GM12878 (cell line): ENCODE data around the gene SLC66A3. TPM values are rescaled to one million over a fixed set of nuclear protein-coding genes. Genes with fewer than 3 reads are reported as not detected.

Source experiments
- ATAC-seq: fragments of 200-7000 bp; cut with Tn5 transposase; 3 replicates; pipeline ENCODE4 v1.9.1; 2020; ENCODE audit warnings: mild to moderate bottlenecking, moderate library complexity
- BruUV-seq: library from RNA; stranded (reverse); fragments of 400-500 nt; replicated peaks from 2 replicates; lab custom pipeline; 2021; lab: Mats Ljungman, UMichigan
- CTCF ChIA-PET: fragments of 300-600 bp; sonication (Branson Sonifier 250); formaldehyde crosslinking; extraction: SDS; loops from one replicate; lab custom pipeline; 2021; ENCODE audit warnings: inconsistent platforms; lab: Yijun Ruan, JAX
- POLR2A ChIA-PET: fragments of 350-600 bp; formaldehyde crosslinking; extraction: SDS; loops from one replicate; lab custom pipeline; 2021; ENCODE audit warnings: inconsistent platforms; lab: Charles Lee
- RAD21 ChIA-PET: fragments of 300-600 bp; sonication (Branson Sonifier 250); formaldehyde crosslinking; loops from one replicate; lab custom pipeline; 2023; ENCODE audit warnings: antibody characterized with exemption; ENCODE audit not compliant: unreplicated experiment; lab: Charles Lee
- SMC1A ChIA-PET: fragments of 300-600 bp; sonication (Branson Sonifier 250); formaldehyde crosslinking; loops from one replicate; lab custom pipeline; 2023; ENCODE audit not compliant: unreplicated experiment, uncharacterized antibody; lab: Charles Lee
- DNase-seq: peaks from one replicate; pipeline ENCODE4 v3.0.0-alpha.2; 2011; ENCODE audit warnings: low read depth, low spot score
- FAIRE-seq: peaks from 3 replicates; lab custom pipeline; 2011; peaks lifted over from hg19 to GRCh38; lab: Jason Lieb, UNC
- H2AFZ ChIP-seq: 2 replicates; pipeline ENCODE4 v1.6.0; 2011; ENCODE audit warnings: low read depth, low read length, control low read depth; ENCODE audit not compliant: control insufficient read depth
- H3K27ac ChIP-seq: 2 replicates; pipeline ENCODE4 v1.5.1; 2011; ENCODE audit warnings: control low read depth; ENCODE audit not compliant: control insufficient read depth, insufficient read depth
- H3K27me3 ChIP-seq, 2 experiments: replicated peaks in 1 of 2; 2 replicates each; pipeline versions ENCODE4 v1.6.0 to v1.6.1; 2011; ENCODE audit warnings: low read length in 1 of 2; ENCODE audit not compliant: control insufficient read depth in 2 of 2, insufficient read depth in 2 of 2
- H3K36me3 ChIP-seq, 2 experiments: 2 replicates each; pipeline ENCODE4 v1.5.1; 2011; ENCODE audit warnings: low read length in 1 of 2; ENCODE audit not compliant: control insufficient read depth in 2 of 2, insufficient read depth in 2 of 2
- H3K4me1 ChIP-seq: 2 replicates; pipeline ENCODE4 v1.6.1; 2011; ENCODE audit warnings: mild to moderate bottlenecking, low read length, moderate library complexity, mixed read lengths; ENCODE audit not compliant: control insufficient read depth, insufficient read depth
- H3K4me2 ChIP-seq: 2 replicates; pipeline ENCODE4 v1.6.0; 2011; ENCODE audit warnings: control low read depth; ENCODE audit not compliant: control insufficient read depth, insufficient read depth
- H3K4me3 ChIP-seq: fragments of 200-600 bp; sonication (generic); 2 replicates; pipeline ENCODE4 v1.5.1; 2016
- H3K79me2 ChIP-seq: 2 replicates; pipeline ENCODE4 v1.6.0; 2011; ENCODE audit warnings: low read length; ENCODE audit not compliant: control insufficient read depth, insufficient read depth
- H3K9ac ChIP-seq: 2 replicates; pipeline ENCODE4 v1.8.0; 2011; ENCODE audit warnings: low read length, control low read depth, mixed read lengths; ENCODE audit not compliant: control insufficient read depth, insufficient read depth
- H3K9me3 ChIP-seq: replicated peaks from 3 replicates; pipeline ENCODE4 v1.5.1; 2011; ENCODE audit warnings: mild to moderate bottlenecking, low read length; ENCODE audit not compliant: control insufficient read depth, insufficient read depth
- H4K20me1 ChIP-seq: 2 replicates; pipeline ENCODE4 v1.6.0; 2011; ENCODE audit not compliant: control insufficient read depth, insufficient read depth
- CBFB ChIP-seq: IDR thresholded peaks from 2 replicates; pipeline ENCODE4 v1.6.1; 2016; ENCODE audit warnings: antibody characterized with exemption, low read depth
- CHD1 ChIP-seq: IDR thresholded peaks from 2 replicates; pipeline ENCODE4 v1.6.1; 2012; ENCODE audit warnings: low read depth, low read length, improper control_type of control experiment
- DPF2 ChIP-seq: fragments of 450-650 bp; IDR thresholded peaks from 2 replicates; pipeline ENCODE4 v1.6.1; 2017; ENCODE audit warnings: mild to moderate bottlenecking
- GABPA ChIP-seq: IDR thresholded peaks from 2 replicates; pipeline ENCODE4 v1.6.1; 2014; ENCODE audit warnings: antibody characterized with exemption, low read depth, mild to moderate bottlenecking, inconsistent platforms
- HDAC6 ChIP-seq: fragments of 200-600 bp; sonication (generic); IDR thresholded peaks from one replicate; pipeline ENCODE4 v1.8.0; 2017; ENCODE audit warnings: antibody characterized with exemption; ENCODE audit not compliant: unreplicated experiment
- IKZF1 ChIP-seq: fragments of 450-650 bp; conservative IDR thresholded peaks from 2 replicates; pipeline ENCODE4 v1.6.1; 2017; ENCODE audit warnings: antibody characterized with exemption, mild to moderate bottlenecking
- KAT2A ChIP-seq: conservative IDR thresholded peaks from 2 replicates; pipeline ENCODE4 v1.6.1; 2011; ENCODE audit warnings: low read depth, low read length; ENCODE audit not compliant: control insufficient read depth
- LARP7 ChIP-seq: fragments of 450-650 bp; IDR thresholded peaks from 2 replicates; pipeline ENCODE4 v1.6.1; 2017; ENCODE audit warnings: mild to moderate bottlenecking
- MEF2B ChIP-seq: fragments of 450-650 bp; IDR thresholded peaks from 2 replicates; pipeline ENCODE4 v1.6.1; 2018; ENCODE audit warnings: mild to moderate bottlenecking, moderate library complexity; ENCODE audit not compliant: partially characterized antibody, poor library complexity, severe bottlenecking
- NFYB ChIP-seq: IDR thresholded peaks from 2 replicates; pipeline ENCODE4 v1.6.1; 2011; ENCODE audit warnings: low read depth, mild to moderate bottlenecking, low read length, improper control_type of control experiment, moderate library complexity; ENCODE audit not compliant: insufficient read depth
- NR2C2 ChIP-seq: IDR thresholded peaks from 2 replicates; pipeline ENCODE4 v1.6.1; 2011; ENCODE audit warnings: borderline replicate concordance, low read depth; ENCODE audit not compliant: control insufficient read depth, insufficient read length
- RFX5 ChIP-seq: IDR thresholded peaks from 2 replicates; pipeline ENCODE4 v1.6.1; 2011; ENCODE audit warnings: low read depth, low read length, improper control_type of control experiment
- SMC3 ChIP-seq: IDR thresholded peaks from 2 replicates; pipeline ENCODE4 v1.6.1; 2011; ENCODE audit warnings: low read length, improper control_type of control experiment, borderline replicate concordance
- SREBF2 ChIP-seq: IDR thresholded peaks from 2 replicates; pipeline ENCODE4 v1.6.1; 2012; ENCODE audit warnings: mild to moderate bottlenecking, low read length
- in situ Hi-C: fragments of 300-500 bp; cut with MboI; formaldehyde crosslinking; loops from 9 replicates; pipeline ENCODE4 v1.14.3; 2018; ENCODE audit warnings: mixed read lengths
- intact Hi-C: fragments of 100-400 bp; cut with micrococcal nuclease; formaldehyde crosslinking; loops from one replicate; pipeline ENCODE4 v1.14.2; 2022; ENCODE audit not compliant: unreplicated experiment
- polyA plus RNA-seq, 11 experiments: library from polyadenylated mRNA; depleted of rRNA in 4 of 11; unstranded in 6 of 11; stranded (reverse) in 5 of 11; fragments of >200 nt; fragmentation: Nextera tagmentation in 4 of 11; fragmentation: Illumina TruSeq in 1 of 11; extraction: Ambion mirVana in 4 of 11; extraction: Trizol in 1 of 11; gene quantifications; 1 replicate in 1 of 11; 2 replicates in 10 of 11; pipeline versions ENCODE4 v1.2.1 to v1.2.3, GENCODE V29; 2011 to 2016; ENCODE audit warnings: inconsistent platforms in 2 of 11, missing spikeins in 2 of 11, low read depth in 1 of 11
- total RNA-seq, 4 experiments: library from RNA; depleted of rRNA in 3 of 4; stranded (reverse); fragments of >200 nt in 3 of 4; fragmentation: Illumina TruSeq in 1 of 4; extraction: Trizol in 1 of 4; gene quantifications; 2 replicates each; pipeline versions ENCODE4 v1.2.1 to v1.2.3, GENCODE V29; 2013 to 2021
- TF ChIP-seq, protein P1 (sequence below): IDR thresholded peaks from 2 replicates; pipeline ENCODE4 v1.6.1; 2011; ENCODE audit warnings: borderline replicate concordance, low read depth, mild to moderate bottlenecking, moderate library complexity, low read length; ENCODE audit not compliant: insufficient read depth, poor library complexity, severe bottlenecking
- TF ChIP-seq, protein P2 (sequence below): fragments of 450-650 bp; IDR thresholded peaks from 2 replicates; pipeline ENCODE4 v1.6.1; 2017; ENCODE audit warnings: mild to moderate bottlenecking

Gene SLC66A3
- total and polyA plus RNA-seq, 10 of the 15 experiments (the other 5 are each of a cell fraction or from before 2014, with no cell fraction given), result 1.4 to 14.2 (median 6.4) TPM

DNA sequence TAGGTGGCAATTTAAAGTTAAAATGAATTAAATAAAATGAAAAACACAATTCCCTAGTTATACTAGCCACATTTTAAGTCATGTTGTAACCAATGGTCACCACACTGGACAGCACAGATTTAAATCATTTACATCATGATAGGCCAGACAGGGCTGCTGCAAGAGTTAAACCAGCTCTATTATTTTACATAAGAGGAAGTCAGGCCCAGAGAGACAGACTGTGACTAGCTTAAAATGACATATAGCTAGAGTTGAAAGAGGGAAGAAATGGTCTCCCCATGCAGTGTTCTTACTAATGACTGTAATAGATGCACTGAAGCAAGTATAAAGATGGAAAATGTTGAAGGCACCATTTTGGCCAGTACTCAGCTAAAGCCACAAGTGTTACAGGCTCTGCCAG lies 69.6 kb downstream of the SLC66A3 start:
- ChIA-PET SMC1A (interaction anchor here (1.7 kb wide), 1 partner anchor 9 kb away, joined by 6 read pairs; no protein-coding TSS in a partner anchor), CTCF (interaction anchor here (0.8 to 1.7 kb wide), 2 partner anchors 10 to 92 kb away, joined by 4 to 7 read pairs; a partner anchor contains a TSS), RAD21 (interaction anchor here (0.9 kb wide), 1 partner anchor 92 kb away, joined by 3 read pairs; a partner anchor contains a TSS), POLR2A (interaction anchor here (0.9 kb wide), 1 partner anchor 76 kb away, joined by 7 read pairs; no protein-coding TSS in a partner anchor)
- ATAC-seq, result peak; percentile 37
- H3K36me3 ChIP-seq, result peaks cover 0 to 3% of the 10 kb centered on the region in 2 experiments; a peak in 3 of 4 replicates
- H3K9ac ChIP-seq, result no peak overlapping the region
- in situ Hi-C loops, result no loop called here
- FAIRE-seq, result no peak
- no TSS peak for BruUV-seq
- TF ChIP-seq NR2C2, result no peak
- no peak for TF ChIP-seq DPF2
- TF ChIP-seq, protein P1, sequence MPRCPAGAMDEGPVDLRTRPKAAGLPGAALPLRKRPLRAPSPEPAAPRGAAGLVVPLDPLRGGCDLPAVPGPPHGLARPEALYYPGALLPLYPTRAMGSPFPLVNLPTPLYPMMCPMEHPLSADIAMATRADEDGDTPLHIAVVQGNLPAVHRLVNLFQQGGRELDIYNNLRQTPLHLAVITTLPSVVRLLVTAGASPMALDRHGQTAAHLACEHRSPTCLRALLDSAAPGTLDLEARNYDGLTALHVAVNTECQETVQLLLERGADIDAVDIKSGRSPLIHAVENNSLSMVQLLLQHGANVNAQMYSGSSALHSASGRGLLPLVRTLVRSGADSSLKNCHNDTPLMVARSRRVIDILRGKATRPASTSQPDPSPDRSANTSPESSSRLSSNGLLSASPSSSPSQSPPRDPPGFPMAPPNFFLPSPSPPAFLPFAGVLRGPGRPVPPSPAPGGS, result no peak
- TF ChIP-seq GABPA, result no peak
- no peak for TF ChIP-seq HDAC6
- TF ChIP-seq LARP7, result no peak
- TF ChIP-seq SMC3, result no peak
- TF ChIP-seq CBFB, result no peak
- TF ChIP-seq IKZF1, result no peak
- no peak for TF ChIP-seq NFYB
- no peak for TF ChIP-seq KAT2A
- no peak for TF ChIP-seq CHD1
- TF ChIP-seq RFX5, result no peak
- no peak for TF ChIP-seq MEF2B
- no peak for TF ChIP-seq SREBF2
- TF ChIP-seq, protein P2, sequence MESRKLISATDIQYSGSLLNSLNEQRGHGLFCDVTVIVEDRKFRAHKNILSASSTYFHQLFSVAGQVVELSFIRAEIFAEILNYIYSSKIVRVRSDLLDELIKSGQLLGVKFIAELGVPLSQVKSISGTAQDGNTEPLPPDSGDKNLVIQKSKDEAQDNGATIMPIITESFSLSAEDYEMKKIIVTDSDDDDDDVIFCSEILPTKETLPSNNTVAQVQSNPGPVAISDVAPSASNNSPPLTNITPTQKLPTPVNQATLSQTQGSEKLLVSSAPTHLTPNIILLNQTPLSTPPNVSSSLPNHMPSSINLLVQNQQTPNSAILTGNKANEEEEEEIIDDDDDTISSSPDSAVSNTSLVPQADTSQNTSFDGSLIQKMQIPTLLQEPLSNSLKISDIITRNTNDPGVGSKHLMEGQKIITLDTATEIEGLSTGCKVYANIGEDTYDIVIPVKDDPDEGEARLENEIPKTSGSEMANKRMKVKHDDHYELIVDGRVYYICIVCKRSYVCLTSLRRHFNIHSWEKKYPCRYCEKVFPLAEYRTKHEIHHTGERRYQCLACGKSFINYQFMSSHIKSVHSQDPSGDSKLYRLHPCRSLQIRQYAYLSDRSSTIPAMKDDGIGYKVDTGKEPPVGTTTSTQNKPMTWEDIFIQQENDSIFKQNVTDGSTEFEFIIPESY, result no peak
- no peak overlapping the region for H2AFZ ChIP-seq
- no peaks in the 10 kb centered on the region for H3K27me3 ChIP-seq
- no peak for DNase-seq
- no peaks in the 10 kb centered on the region for H3K9me3 ChIP-seq
- H3K4me3 ChIP-seq, result no peak overlapping the region
- H3K4me2 ChIP-seq, result no peak overlapping the region
- no peaks in the 10 kb centered on the region for H3K4me1 ChIP-seq
- H3K27ac ChIP-seq, result no peak overlapping the region
- intact Hi-C loops, result no loop called here
- H3K79me2 ChIP-seq, result no peaks in the 10 kb centered on the region
- no peaks in the 10 kb centered on the region for H4K20me1 ChIP-seq
